ENCODE data around the gene WLS. TPM values are rescaled to one million over a fixed set of nuclear protein-coding genes. Genes with fewer than 3 reads are reported as not detected.

The WLS gene
- total and polyA plus RNA-seq, 10 of the 15 experiments (the other 5 are each of a cell fraction or from before 2014, with no cell fraction given), result 0.04 to 0.36 TPM; not detected in 8

DNA sequence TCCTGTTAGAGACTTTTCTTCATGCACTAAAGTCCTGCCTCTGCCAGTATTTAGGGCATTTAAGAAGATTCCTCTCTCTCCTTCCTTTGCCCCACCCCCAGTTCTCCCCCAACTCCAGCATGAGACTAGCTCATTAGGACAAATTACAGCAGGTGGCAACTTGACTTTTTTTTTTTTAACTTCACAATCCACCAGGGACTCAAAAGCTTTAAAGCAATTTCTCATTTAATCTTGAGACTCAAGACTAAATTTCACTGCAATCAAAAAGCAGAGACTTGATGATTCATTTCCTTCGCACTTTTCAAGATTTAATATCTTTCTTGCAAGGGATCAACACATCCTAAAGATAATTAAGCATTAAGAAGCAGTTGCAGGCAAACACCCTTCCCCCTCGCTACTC lies 74.9 kb downstream of the WLS start (continued):
- TF ChIP-seq, protein P1, sequence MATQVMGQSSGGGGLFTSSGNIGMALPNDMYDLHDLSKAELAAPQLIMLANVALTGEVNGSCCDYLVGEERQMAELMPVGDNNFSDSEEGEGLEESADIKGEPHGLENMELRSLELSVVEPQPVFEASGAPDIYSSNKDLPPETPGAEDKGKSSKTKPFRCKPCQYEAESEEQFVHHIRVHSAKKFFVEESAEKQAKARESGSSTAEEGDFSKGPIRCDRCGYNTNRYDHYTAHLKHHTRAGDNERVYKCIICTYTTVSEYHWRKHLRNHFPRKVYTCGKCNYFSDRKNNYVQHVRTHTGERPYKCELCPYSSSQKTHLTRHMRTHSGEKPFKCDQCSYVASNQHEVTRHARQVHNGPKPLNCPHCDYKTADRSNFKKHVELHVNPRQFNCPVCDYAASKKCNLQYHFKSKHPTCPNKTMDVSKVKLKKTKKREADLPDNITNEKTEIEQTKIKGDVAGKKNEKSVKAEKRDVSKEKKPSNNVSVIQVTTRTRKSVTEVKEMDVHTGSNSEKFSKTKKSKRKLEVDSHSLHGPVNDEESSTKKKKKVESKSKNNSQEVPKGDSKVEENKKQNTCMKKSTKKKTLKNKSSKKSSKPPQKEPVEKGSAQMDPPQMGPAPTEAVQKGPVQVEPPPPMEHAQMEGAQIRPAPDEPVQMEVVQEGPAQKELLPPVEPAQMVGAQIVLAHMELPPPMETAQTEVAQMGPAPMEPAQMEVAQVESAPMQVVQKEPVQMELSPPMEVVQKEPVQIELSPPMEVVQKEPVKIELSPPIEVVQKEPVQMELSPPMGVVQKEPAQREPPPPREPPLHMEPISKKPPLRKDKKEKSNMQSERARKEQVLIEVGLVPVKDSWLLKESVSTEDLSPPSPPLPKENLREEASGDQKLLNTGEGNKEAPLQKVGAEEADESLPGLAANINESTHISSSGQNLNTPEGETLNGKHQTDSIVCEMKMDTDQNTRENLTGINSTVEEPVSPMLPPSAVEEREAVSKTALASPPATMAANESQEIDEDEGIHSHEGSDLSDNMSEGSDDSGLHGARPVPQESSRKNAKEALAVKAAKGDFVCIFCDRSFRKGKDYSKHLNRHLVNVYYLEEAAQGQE (IDR thresholded peaks at IDR 0.05; ENCODE audit: low read depth, low read length), result no peak
- TF ChIP-seq ZZZ3 (IDR thresholded peaks at IDR 0.05; ENCODE audit: control insufficient read depth, insufficient read length, low read depth), result no peak
- no peak for TF ChIP-seq BMI1 (IDR thresholded peaks at IDR 0.05; ENCODE audit: borderline replicate concordance)
- no peak for TF ChIP-seq CHD4 (IDR thresholded peaks at IDR 0.05)
- no peak for TF ChIP-seq JUND (IDR thresholded peaks at IDR 0.05; ENCODE audit: low read depth, low read length)
- TF ChIP-seq EP300 (IDR thresholded peaks at IDR 0.05; ENCODE audit: borderline replicate concordance in 1 of 2, control insufficient read depth in 1 of 2, low read depth in 2 of 2, low read length in 2 of 2), result no peak
- TF ChIP-seq, protein P2, sequence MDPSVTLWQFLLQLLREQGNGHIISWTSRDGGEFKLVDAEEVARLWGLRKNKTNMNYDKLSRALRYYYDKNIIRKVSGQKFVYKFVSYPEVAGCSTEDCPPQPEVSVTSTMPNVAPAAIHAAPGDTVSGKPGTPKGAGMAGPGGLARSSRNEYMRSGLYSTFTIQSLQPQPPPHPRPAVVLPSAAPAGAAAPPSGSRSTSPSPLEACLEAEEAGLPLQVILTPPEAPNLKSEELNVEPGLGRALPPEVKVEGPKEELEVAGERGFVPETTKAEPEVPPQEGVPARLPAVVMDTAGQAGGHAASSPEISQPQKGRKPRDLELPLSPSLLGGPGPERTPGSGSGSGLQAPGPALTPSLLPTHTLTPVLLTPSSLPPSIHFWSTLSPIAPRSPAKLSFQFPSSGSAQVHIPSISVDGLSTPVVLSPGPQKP (IDR thresholded peaks at IDR 0.05; ENCODE audit: low read depth, low read length), result no peak
- no peak for TF ChIP-seq SRF (IDR thresholded peaks at IDR 0.05; ENCODE audit: low read depth in 2 of 2, low read length in 2 of 2)
- TF ChIP-seq CREB1 (IDR thresholded peaks at IDR 0.05; ENCODE audit: low read depth), result no peak
- no peak for TF ChIP-seq NRF1 (conservative IDR thresholded peaks at IDR 0.05; ENCODE audit: low read depth, low read length)

Measured in GM12878 (cell line).